HG03457 (cell line): ENCODE results near the gene TMEM132A.

Experiments
- ATAC-seq: cut with Tn5 transposase; IDR thresholded peaks from one replicate; pipeline ENCODE4 v1.9.1; 2021; ENCODE audit warnings: moderate number of reproducible peaks; ENCODE audit not compliant: unreplicated experiment

TMEM132A gene

GRCh38 chr11:60919956-60920355 is 4.3 kb upstream of the TMEM132A start:
- no peak for ATAC-seq

DNA sequence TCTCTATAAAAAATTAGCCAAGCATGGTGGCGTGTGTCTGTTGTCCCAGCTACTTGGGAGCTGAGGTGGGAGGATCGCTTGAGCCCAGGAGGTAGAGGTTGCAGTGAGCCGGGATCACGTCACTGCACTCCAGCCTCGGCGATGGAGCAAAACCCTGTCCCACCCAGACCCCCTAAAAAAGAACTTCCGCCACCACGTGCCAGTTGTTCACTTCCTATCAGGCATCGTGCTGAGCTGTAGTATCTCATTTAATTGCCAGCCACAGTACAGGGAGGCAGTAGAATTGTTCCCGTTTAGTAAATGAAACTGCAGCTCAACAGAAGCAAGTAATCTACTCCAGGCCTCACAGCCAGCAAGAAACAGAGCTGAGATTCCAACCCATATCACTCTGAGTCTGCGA is 3.0 kb upstream of the TMEM132A start:
- ATAC-seq = no peak

DNA sequence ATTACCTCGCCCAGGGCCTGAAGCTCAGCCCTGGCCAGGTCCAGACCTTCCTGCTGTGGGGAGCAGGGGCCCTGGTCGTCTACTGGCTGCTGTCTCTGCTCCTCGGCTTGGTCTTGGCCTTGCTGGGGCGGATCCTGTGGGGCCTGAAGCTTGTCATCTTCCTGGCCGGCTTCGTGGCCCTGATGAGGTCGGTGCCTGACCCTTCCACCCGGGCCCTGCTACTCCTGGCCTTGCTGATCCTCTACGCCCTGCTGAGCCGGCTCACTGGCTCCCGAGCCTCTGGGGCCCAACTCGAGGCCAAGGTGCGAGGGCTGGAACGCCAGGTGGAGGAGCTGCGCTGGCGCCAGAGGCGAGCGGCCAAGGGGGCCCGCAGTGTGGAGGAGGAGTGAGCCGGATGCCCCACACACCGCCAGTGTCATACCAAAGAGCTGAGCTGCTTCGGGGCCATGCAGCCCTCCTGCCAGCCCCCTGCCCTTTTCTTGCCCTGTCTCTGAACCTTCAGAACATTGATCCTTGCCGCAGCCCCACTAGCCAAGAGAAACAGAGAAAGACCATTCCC is 2.4 kb upstream of the TMEM132A start:
- ATAC-seq = no peak

DNA sequence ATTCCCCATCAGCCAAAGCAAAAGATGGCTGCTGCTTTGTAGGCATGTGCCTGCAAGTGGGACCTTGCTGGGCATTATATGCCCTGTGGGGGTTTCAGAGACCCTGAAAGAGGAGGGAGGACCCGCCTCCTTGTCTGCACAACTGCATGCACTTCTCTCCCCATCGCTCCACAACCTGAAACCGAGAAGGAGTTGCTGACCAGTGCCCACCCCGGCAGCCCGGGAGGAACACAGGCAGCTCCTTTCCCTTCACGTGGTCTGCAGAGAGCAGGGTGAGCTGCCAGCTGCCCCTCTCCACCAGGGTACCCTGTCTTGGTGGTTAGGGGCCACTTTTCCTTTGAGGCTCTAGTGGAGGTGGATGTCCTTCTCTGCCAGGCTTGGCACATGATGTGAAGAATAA is 1.4 kb upstream of the TMEM132A start:
- no peak for ATAC-seq

DNA sequence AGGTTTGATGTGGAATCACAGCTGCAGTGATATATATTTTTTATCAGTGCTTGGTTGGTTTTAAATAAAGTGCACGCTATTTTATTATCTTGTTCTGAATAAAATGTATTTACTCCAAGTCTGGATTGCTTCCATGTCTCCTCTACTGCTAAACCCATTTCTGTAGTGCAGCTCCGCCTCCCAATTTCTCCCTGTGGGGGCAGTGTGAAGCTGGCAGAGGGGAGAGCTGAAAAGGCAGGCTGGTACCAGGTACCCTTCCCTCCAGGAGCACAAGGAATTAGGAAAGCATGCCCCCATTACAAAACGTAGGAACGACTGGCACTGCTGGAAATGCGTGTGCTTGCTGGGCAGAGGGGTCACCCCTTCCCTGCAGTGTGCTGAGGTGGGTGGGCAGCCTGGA is 934 bp upstream of the TMEM132A start:
- ATAC-seq = no peak

GRCh38 chr11:60923800-60924109 is 505 bp upstream of the TMEM132A start:
- no peak for ATAC-seq

GRCh38 chr11:60924906-60925853 is 920 bp downstream of the TMEM132A start:
- ATAC-seq = no peak

DNA sequence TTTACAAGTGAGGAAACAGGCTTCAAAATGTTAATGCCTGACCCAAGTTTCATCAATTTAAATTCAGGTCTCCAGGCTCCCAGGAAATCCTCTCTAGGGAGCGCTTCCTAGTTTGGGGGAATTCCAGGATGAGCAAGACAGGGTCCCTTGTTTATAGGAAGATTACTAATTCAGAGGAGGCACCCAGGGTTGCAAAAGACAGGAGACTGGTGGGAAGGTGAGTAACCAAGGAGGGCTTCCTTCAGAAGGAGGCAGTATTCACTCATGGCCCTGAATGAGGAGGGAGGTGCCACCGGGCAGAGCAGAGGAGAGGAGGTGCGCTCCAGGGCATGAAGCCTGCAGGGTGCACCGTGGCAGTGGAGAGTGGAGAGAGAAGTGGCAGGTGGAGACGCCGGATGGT is 1.6 kb downstream of the TMEM132A start:
- no peak for ATAC-seq

DNA sequence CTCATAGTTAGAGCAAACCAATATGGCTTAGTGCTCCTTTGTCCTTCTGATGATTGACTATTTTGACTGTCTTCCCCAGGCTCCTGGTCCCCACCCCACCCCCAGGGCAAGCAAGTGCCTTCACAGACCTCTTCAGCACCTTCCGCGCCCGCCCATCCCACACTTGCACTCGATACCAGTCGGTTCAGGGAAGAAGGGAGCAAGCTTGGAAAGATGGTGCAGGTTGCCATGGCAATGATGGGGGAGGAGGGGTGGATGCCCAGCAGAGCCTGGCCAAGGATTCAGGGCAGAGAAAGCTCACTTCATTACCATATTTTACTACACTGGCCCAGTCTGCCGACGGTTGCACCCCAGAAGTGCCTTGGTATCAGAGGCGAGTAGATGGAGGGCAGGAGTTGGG is 2.2 kb downstream of the TMEM132A start:
- ATAC-seq = no peak

DNA sequence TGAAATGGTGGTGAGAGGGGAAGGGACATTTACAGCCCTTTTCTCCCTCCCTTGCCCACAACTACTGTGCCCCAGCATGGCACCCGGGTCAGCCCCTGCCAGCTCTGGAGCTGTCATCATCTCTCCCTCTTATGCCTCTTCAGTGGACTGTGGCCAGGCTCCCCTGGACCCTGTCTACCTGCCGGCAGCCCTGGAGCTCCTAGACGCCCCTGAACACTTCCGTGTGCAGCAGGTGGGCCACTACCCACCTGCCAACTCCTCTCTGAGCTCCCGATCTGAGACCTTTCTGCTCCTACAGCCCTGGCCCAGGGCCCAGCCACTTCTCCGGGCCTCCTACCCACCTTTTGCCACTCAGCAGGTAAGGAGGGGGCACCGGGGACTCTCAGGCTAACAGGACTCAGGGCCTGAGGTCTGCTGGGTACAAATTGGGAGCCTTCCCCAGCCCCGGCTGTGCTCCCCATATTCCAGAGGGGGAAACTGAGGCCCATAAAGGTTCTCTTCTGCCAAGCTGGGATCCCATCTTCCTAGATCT is 2.9 kb downstream of the TMEM132A start:
- no peak for ATAC-seq

DNA sequence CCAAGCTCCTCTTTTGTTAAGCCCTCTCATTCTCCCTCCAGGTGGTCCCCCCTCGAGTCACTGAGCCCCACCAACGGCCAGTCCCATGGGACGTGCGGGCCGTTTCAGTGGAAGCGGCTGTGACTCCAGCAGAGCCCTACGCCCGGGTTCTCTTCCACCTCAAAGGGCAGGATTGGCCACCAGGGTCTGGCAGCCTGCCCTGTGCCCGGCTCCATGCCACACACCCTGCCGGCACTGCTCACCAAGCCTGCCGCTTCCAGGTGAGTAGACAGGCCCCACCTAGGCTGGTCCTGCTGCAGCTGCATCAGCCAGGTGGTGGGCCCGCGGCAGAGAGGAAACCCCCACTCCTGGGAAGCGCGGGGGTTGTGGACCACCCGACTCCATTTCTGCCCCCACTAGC is 3.3 kb downstream of the TMEM132A start:
- ATAC-seq = no peak

DNA sequence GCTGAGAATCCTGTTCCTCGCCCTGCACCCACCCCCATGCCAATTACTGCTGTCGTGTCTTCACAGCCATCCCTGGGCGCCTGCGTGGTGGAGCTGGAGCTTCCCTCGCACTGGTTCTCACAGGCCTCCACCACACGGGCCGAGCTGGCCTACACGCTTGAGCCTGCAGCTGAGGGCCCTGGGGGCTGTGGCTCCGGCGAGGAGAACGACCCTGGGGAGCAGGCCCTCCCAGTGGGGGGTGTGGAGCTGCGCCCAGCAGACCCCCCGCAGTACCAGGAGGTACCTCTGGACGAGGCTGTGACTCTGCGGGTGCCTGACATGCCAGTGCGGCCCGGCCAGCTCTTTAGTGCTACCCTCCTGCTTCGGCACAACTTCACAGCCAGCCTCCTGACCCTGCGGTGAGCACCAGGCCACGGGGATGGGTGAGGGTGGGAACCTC is 4.3 kb downstream of the TMEM132A start:
- no peak for ATAC-seq

DNA sequence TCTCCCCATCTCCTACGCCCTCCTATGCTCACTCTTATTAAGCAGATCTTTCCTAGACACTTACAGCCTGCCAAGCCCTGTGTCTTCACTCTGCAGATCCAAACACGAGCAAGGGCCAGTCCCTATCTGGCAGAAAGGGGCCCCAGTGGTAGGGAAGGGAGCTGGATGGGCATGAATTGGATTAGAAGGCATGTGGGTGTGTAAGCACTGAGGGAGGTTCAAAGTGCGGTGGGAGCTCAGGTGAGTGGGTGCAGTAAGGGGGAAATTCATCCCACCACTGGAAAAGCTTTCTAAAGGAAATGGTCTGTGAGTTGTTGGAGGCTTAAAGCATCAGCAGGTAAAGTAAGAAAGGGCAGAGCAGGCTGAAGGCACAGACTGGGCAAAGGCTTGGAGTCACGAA is 5.5 kb downstream of the TMEM132A start:
- ATAC-seq = no peak

GRCh38 chr11:60930394-60930793 is 6.1 kb downstream of the TMEM132A start:
- no peak for ATAC-seq

GRCh38 chr11:60931917-60932316 is 7.7 kb downstream of the TMEM132A start:
- ATAC-seq = no peak

- ATAC-seq = no peak
Measured at GRCh38 chr11:60932605-60933356, 8.5 kb downstream of the TMEM132A start.

- ATAC-seq = no peak
Measured at GRCh38 chr11:60933416-60934123, 9.3 kb downstream of the TMEM132A start.

DNA sequence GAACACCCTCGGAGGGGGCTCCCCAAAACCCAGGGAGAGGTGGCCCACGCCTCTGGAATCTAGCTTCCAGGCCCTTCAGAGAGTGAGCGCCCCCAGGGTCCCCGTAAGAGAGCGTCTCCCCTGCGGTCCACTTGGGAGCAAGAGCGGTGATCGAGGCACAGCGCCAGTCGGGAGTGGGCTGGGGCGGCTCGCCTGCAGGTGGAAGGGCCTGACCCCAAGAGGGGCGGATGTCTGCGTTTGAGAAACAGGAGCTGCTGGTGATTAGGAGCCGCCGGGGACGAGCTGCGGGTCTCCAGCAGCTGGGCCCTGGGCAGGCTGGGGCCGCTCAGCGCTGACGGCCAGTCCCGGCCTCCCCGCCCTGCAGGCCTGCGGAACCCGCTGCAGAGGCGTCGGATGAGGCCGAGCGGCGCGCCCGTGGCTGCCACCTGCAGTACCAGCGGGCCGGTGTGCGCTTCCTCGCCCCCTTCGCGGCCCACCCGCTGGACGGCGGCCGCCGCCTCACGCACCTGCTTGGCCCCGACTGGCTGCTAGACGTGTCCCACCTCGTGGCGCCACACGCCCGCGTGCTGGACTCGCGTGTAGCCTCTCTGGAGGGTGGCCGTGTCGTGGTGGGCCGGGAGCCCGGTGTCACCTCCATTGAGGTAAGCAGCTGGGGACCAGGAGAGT is 10.0 kb downstream of the TMEM132A start:
- ATAC-seq = no peak

DNA sequence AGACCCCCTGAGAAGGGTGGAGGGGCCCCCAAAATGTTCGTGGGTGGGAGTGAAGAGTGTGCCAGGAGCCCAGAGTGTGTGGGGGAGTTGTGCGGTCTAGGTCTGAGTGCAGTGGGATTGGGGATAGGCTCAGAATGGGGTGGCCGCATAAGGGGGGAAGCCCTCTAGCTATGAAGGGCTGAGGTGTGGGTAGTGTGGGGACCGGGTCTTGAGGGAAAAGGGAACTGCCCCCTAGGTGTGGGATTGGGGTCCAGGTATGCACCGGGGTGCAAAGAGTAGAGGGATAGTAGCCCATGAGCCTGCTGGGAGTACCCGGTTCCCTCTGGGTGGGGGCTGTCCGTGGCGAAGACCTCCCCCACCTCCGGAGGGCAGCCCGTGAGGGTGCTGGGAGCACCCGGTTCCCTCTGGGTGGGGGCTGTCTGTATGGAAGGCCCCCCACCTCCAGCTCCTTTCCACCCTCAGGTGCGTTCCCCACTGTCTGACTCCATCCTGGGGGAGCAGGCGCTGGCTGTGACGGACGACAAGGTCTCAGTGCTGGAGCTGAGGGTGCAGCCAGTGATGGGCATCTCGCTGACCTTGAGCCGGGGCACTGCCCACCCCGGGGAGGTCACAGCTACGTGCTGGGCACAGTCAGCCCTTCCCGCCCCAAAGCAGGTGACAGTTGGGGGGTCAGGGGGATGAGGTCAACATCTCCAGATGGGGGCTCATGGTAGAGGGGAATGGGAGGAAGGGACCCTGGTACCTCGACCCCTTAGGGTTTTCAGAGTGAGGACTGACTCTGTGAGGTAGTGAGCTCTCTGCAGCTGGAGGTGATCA is 10.7 kb downstream of the TMEM132A start:
- ATAC-seq = no peak
